ENCODE measurements around the gene RPP40. TPM values are rescaled to one million over a fixed set of nuclear protein-coding genes. Genes with fewer than 3 reads are reported as not detected.

Gene RPP40
- total and polyA plus RNA-seq, 9 of the 15 experiments (the other 6 are each of a cell fraction or from before 2014, with no cell fraction given) = 22.6 to 114 (median 39.0) TPM

GRCh38 chr6:5025911-5026819, 22.3 kb upstream of the RPP40 start (continued):
- TF ChIP-seq REST (IDR thresholded peaks at IDR 0.05; ENCODE audit: borderline replicate concordance) (peak; percentile 12; the same call in 1 of the 2 replicates), REST (CRISPR knock-in tag; IDR thresholded peaks at IDR 0.05; ENCODE audit: low read depth) (no peak), ZNF707 (CRISPR knock-in tag; conservative IDR thresholded peaks at IDR 0.05) (no peak), ZBTB11 (CRISPR knock-in tag; IDR thresholded peaks at IDR 0.05) (0 out of 6 replicates have a peak, but pooled peaks of 1 of the 3 experiments have one; percentile 8), FOXJ2 (tag; IDR thresholded peaks at IDR 0.05) (no peak), ZNF280B (CRISPR knock-in tag; IDR thresholded peaks at IDR 0.05) (no peak), CXXC5 (CRISPR knock-in tag; IDR thresholded peaks at IDR 0.05) (peak; percentile 28; the same call in 1 of the 2 replicates)

Measured in K562 (cell line).